ENCODE data around the gene GATA1. TPM values are rescaled to one million over a fixed set of nuclear protein-coding genes. Genes with fewer than 3 reads are reported as not detected.

The GATA1 gene
- polyA plus RNA-seq, 1 of the 3 experiments (the other 2 are of a cell fraction): not detected

DNA sequence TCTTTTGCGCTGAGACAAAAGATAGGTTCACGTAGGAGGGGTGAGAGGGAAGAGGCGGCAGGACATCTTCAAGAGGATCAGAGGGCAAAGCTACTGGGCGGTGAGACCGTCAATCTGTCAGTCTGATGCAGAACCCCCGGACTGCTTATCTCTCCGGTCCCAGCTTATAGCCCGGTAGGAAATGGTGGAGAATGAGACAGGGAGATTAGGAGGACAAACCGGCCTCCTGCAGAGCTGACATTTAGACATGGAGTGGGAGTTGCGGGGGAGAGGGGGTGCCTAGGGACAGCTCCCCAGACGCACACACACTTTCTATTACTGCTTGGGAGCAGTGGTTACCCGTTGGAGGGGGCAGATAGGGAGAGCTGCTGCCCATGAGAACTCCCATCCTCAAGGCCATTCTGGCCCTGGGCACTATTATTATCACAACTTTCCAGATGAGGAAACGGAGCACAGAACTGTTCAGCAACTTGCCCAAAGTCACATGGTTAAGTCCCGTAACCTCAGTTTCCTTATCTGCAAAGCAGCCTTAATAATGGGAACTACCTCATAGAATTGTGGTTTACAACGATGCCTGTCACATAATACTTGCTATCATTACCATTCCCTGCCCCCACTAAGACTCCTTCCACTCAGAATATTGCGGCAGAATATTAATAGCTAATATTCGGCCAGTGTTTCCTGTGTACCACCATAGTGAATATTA, 14.3 kb downstream of the GATA1 start:
- no peaks in the 10 kb centered on the region for H4K20me1 ChIP-seq (ENCODE audit: insufficient read depth)
- H3K4me2 ChIP-seq: peak overlapping the region; percentile 67
- no peaks in the 10 kb centered on the region for H3K9me3 ChIP-seq
- no peaks in the 10 kb centered on the region for H3K36me3 ChIP-seq (replicated peaks in 1 of 2; ENCODE audit: control insufficient read depth in 1 of 2, insufficient read depth in 2 of 2, low read length in 1 of 2)
- POLR2A ChIA-PET: interaction anchor here (2.1 kb wide), 1 partner anchor 63 kb away, joined by 8 read pairs; no protein-coding TSS in a partner anchor
- peak overlapping the region; percentile 63 for H3K4me3 ChIP-seq (ENCODE audit: low read depth in 2 of 2, low read length in 1 of 2)
- no peaks in the 10 kb centered on the region; the same call in 1 of the 2 replicates for H3K27me3 ChIP-seq (ENCODE audit: insufficient read depth)
- H3K9ac ChIP-seq: peak overlapping the region; percentile 77
- H3K27ac ChIP-seq (ENCODE audit: low read depth in 2 of 2, low read length in 1 of 2): peak overlapping the region; percentile 81 to 94
- DNase-seq: no peak
- H2AFZ ChIP-seq (ENCODE audit: low read depth): peak overlapping the region; percentile 88
- CTCF ChIA-PET: interaction anchor here (1.0 kb wide), 1 partner anchor 169 kb away, joined by 3 read pairs; no protein-coding TSS in a partner anchor
- H3K9me2 ChIP-seq: no peaks in the 10 kb centered on the region
- no peaks in the 10 kb centered on the region for H3K79me2 ChIP-seq (ENCODE audit: insufficient read depth)
- TF ChIP-seq POLR2AphosphoS5 (IDR thresholded peaks at IDR 0.05; ENCODE audit: low read depth, low read length) (no peak), TCF12 (IDR thresholded peaks at IDR 0.05) (no peak), SIN3A (IDR thresholded peaks at IDR 0.05; ENCODE audit: borderline replicate concordance, low read depth, low read length) (no peak), NFIC (IDR thresholded peaks at IDR 0.05; ENCODE audit: borderline replicate concordance) (no peak), MXI1 (IDR thresholded peaks at IDR 0.05; ENCODE audit: low read depth, low read length) (no peak), GATA2 (CRISPR knock-in tag; IDR thresholded peaks at IDR 0.05) (no peak), CHD2 (IDR thresholded peaks at IDR 0.05; ENCODE audit: low read length, partially characterized antibody) (no peak), RXRA (IDR thresholded peaks at IDR 0.05; ENCODE audit: borderline replicate concordance, low read depth) (no peak), GABPA (IDR thresholded peaks at IDR 0.05; ENCODE audit: low read depth) (no peak), RFX5 (IDR thresholded peaks at IDR 0.05; ENCODE audit: low read length) (no peak), RCOR1 (IDR thresholded peaks at IDR 0.05; ENCODE audit: low read length) (no peak), JUND (IDR thresholded peaks at IDR 0.05) (no peak), YY1 (IDR thresholded peaks at IDR 0.05; ENCODE audit: low read depth) (no peak), TAF1 (IDR thresholded peaks at IDR 0.05; ENCODE audit: borderline replicate concordance, low read depth, low read length) (no peak), FOXM1 (IDR thresholded peaks at IDR 0.05; ENCODE audit: low read depth) (no peak), RAD21 (IDR thresholded peaks at IDR 0.05; ENCODE audit: low read length) (no peak)
- TF ChIP-seq, protein P1, sequence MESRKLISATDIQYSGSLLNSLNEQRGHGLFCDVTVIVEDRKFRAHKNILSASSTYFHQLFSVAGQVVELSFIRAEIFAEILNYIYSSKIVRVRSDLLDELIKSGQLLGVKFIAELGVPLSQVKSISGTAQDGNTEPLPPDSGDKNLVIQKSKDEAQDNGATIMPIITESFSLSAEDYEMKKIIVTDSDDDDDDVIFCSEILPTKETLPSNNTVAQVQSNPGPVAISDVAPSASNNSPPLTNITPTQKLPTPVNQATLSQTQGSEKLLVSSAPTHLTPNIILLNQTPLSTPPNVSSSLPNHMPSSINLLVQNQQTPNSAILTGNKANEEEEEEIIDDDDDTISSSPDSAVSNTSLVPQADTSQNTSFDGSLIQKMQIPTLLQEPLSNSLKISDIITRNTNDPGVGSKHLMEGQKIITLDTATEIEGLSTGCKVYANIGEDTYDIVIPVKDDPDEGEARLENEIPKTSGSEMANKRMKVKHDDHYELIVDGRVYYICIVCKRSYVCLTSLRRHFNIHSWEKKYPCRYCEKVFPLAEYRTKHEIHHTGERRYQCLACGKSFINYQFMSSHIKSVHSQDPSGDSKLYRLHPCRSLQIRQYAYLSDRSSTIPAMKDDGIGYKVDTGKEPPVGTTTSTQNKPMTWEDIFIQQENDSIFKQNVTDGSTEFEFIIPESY (IDR thresholded peaks at IDR 0.05; ENCODE audit: borderline replicate concordance, low read depth): no peak
- TF ChIP-seq, protein P2, sequence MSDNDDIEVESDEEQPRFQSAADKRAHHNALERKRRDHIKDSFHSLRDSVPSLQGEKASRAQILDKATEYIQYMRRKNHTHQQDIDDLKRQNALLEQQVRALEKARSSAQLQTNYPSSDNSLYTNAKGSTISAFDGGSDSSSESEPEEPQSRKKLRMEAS (IDR thresholded peaks at IDR 0.05; ENCODE audit: low read depth): no peak
- TF ChIP-seq, protein P3, sequence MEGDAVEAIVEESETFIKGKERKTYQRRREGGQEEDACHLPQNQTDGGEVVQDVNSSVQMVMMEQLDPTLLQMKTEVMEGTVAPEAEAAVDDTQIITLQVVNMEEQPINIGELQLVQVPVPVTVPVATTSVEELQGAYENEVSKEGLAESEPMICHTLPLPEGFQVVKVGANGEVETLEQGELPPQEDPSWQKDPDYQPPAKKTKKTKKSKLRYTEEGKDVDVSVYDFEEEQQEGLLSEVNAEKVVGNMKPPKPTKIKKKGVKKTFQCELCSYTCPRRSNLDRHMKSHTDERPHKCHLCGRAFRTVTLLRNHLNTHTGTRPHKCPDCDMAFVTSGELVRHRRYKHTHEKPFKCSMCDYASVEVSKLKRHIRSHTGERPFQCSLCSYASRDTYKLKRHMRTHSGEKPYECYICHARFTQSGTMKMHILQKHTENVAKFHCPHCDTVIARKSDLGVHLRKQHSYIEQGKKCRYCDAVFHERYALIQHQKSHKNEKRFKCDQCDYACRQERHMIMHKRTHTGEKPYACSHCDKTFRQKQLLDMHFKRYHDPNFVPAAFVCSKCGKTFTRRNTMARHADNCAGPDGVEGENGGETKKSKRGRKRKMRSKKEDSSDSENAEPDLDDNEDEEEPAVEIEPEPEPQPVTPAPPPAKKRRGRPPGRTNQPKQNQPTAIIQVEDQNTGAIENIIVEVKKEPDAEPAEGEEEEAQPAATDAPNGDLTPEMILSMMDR (IDR thresholded peaks at IDR 0.05): no peak
- TF ChIP-seq, protein P4, sequence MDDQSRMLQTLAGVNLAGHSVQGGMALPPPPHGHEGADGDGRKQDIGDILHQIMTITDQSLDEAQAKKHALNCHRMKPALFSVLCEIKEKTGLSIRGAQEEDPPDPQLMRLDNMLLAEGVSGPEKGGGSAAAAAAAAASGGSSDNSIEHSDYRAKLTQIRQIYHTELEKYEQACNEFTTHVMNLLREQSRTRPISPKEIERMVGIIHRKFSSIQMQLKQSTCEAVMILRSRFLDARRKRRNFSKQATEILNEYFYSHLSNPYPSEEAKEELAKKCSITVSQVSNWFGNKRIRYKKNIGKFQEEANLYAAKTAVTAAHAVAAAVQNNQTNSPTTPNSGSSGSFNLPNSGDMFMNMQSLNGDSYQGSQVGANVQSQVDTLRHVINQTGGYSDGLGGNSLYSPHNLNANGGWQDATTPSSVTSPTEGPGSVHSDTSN (IDR thresholded peaks at IDR 0.05): no peak
- WGBS (ENCODE audit: low lambda C conversion rate): 38% methylated on average over 16 of the region's 17 CpGs
- H3F3A ChIP-seq (replicated peaks; ENCODE audit: insufficient read depth): no peaks in the 10 kb centered on the region
- peaks cover 4 to 10% of the 10 kb centered on the region in 2 experiments; a peak in 1 of 4 replicates for H3K4me1 ChIP-seq (ENCODE audit: control insufficient read depth in 1 of 2, insufficient read depth in 2 of 2, low read depth in 1 of 2, low read length in 1 of 2)
